DMS79 (cell line): Measurements from ENCODE around the gene FLNA.
"Not testable (repeated sequence)": the region's sequence is repeated elsewhere in the genome, so short reads cannot be mapped to it uniquely, and the experiment has no call there.

Source experiments
- DNase-seq: peaks from one replicate; lab custom pipeline; 2025; lab: John Stamatoyannopoulos, UW

The FLNA gene

DNA sequence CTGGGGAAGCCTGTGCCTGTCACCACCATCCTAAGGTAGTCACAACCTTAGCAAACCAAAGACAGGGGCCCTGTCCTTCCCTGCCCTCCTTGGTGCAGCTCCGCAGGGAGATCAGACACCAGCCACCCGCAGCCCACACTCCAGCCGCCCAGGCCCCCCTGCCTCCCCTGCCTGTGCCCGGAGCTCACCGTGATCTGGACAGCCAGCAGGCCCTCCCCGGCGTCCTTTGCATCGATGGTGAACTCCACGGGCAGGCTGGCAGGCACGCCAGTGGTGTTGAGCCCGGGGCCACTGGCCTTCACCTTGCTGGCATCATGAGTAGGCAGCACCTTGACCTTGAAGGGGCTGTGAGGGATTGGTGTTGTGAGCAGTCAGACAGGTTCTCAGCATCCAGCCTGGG lies 16.4 kb downstream of the FLNA start:
- DNase-seq, result no peak

DNA sequence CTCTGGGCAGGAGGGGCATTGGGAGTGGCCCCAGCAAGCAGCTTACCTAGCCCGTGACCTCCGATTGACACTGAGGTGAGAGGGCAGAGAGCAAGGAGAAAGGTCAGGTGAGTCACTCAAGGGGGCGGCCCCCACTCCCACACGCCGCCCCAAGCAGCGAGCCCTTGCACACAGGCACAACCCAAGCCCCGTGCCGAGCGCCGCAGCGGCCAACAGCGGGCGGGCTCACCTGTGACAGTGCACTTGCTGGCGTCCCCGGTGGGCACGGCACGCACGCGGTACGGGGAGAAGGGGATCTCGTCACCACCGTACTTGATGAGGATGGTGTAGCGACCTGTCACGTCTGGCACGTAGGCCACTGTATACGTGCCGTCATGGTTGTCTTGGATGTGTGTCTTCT lies 17.2 kb downstream of the FLNA start:
- DNase-seq, result no peak

DNA sequence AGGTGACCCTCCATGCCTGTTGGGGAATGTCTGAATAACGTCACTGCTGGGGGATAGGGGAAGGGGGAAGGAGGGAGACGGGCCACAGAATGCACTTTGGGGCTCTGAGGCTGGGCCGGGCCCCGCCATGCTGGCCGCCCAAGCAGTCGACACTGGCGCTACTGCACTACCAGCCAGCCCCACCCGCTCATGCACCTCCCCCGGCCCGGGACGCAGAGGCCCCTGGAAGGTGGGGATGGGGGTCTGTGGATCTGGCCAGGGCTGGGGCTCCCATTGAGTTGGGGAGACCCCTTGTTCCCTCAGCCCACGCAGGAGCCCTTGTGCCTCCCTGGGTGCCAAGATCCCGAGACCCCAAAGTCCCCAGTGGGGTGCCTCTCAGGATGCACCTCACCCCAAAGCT lies 17.8 kb downstream of the FLNA start:
- no peak for DNase-seq

DNA sequence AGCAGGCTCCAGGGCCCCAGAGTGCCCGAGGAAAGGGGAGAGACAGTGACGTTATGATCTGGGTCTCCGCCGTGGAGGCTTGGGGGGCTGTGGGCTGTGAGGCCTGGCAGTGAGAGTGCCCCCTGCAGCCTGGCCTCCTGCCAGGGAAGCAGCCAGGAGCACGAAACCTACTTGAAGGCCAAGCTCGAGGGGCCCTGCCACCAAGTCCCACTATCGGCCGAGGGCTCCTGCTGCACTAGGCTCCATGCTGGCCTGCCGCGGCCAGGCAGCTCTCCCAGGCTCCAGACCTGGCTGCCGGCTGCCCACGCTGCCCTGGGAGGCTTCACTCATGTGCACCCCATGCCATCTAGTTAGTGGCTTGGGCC lies 18.7 kb downstream of the FLNA start:
- no peak for DNase-seq

DNA sequence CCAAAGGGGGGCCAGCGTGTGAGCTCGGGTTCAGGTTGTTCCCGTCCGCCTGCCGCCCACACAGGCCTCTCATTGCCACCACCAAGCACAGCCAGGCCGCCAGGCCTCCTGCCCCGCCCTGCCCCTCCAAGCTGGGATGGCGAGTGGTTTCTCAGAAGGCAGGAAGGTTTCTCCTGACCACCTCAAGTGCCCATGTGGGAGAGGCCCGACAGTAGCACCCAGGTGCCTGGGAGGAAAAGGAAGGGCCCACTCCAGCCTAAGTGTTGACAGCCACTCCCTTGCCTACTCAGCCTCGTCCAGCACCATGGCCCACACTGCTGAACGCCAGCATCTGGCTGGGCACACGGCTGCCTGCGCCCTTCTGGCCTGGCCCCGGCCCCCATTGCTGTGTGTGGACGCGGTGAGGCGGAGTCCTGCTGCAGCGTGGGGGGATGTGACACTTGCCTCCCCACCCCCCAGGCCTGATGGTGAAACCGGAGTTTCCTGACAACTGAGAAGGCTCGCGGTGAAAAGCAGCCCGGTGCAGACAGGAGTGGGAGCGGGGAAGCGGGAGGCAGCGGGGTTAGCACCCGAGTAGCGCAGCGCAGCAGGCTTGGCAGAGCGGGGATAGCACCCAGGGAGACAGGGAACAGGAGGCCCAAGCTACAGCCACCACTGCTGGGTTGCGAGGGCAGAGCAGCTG lies 19.2 kb downstream of the FLNA start:
- no peak for DNase-seq

DNA sequence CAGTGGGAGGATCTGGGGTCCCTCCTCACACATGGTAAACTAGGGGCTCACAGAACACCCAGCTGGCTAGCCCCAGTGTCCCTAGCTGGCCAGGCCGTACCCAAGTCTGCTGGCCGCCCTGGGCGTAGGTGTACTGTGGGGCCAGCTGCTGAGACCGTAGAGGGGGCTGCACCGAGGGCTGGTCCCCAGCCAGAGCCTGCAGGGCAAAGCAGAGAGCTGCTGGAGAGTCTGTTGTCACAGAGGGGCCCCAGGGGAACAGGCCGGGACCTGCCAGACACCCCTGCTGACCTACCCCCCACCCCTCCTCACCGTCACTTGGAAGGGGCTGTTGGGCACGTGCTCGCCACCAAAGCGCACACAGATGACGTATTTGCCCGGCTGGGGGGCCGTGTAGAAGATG lies 19.9 kb downstream of the FLNA start:
- no peak for DNase-seq

DNA sequence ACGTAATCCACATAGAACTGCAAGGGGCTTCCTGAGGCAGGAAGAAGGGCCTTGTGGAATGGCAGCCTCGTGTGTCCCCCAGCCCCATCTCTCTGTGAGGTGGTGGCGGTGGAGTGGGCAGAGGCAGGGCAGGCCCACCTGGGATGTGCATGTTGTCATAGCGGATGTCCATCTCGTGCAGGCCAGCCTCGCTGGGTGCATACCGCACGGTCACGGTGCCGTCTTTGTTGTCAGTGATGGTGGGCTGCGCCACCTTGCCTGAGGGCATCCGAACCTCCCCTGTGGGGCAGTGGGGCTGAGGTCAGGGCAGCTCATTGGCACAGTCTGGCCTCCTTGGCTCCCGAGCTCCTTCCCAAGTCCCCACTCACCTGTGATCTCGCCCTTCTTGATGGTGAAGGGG lies 20.4 kb downstream of the FLNA start:
- DNase-seq, result no peak

DNA sequence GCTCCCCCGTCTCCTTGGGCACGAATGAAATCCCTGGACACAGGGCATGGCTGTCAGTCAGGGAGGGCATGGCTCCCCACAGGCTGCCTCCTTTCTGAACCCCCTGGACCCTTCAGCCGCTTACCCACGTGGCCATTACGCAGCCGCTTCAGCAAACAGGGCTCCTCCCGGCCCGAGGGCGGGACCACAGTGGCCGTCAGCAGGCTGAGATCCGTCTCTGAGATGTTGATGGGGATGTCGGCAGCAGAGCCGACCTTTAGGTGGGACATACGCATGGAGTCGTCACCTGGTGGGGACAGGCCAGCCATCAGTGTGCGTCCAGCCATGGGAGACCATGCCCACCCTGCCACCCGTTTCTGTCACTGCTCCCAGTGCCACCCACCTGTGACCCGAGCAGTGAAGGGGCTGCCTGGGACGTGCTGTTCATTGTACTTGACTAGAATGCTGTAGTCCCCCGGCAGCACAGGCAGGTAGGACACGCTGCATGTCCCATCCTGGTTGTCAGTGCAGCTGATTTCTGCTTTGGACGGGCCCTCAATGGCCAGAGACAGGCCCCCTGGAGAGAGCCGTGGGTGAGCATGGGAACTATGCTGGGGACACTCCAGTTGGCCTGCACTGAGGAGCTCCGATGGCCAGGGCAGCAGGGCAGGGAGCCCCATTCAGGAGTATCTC lies 21.1 kb downstream of the FLNA start:
- DNase-seq, result no peak

DNA sequence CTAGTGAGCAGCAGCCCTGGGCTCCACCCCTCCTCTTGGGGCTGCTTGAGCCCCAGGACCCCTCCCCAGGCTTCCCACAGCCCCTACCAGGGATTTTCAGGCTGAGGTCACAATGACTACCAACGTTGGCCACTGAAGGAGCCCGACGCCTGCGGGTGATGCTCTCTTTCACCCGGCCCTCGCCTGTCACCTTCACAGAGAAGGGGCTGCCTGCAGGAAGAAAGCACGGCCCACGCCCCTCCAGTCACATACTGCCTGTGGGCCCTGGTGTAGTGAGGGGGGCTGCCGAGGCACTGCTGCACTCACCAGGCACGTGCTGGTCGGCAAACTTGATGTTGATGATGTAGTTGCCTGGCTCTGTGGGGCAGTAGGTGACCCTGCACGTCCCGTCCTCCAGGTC lies 22.0 kb downstream of the FLNA start:
- DNase-seq, result no peak

DNA sequence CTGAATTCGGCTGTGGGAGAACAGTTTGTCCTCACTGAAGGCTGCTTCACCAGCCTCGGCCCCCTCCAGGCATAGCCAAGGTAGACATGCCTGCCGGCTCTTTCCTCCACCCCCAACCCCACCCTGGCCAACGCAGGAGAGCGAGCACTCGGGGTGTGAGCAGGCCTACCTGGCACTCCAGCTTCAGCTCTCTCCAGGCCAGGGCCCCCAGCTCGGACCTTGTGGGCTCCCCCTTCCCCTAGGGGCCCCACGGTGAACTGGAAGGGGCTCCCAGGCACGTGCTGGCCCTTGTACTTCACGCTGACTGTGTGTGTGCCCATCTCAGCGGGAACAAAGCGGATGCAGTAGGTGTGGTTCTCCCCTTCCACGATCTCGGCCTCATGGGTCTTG lies 22.4 kb downstream of the FLNA start:
- no peak for DNase-seq

DNA sequence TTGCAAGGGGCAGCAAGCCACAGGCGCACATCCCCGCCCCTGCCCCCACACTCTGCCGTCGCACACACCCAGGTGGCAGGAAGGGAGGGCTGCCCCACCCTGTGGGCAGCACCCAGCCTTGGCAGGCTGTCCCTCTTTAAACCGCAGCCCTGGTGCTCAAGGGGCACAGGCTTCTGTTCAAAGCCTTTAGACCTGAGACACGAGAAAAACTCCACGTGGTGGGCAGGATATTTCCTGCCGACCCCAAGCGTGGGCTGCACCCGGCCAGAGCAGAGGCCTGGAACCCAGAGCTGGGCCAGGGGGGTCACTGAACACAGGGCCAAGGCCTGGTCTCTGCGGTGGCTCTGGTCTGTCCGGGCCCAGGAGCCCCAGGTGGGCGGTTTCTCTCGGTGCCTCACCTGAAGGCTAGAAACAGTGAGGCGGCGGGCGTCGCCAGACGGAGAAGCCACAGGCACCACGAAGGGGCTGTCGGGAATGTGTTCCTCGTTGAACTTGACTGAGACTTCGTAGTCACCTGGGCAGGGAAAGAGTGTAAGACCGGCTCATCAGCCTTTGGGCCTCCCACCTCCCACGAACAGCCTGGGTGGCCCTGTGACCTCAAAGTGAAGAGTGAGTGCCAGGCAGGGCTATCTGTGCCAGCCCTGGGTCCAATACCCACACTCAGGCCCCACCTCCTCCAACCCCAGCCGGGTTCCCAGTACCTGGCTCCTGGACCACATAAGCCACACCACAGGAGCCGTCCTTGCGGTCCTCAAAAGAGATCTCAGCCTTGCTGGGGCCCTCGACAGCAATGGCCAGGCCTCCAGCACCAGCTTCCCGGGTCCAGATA lies 23.0 kb downstream of the FLNA start:
- DNase-seq, result no peak

DNA sequence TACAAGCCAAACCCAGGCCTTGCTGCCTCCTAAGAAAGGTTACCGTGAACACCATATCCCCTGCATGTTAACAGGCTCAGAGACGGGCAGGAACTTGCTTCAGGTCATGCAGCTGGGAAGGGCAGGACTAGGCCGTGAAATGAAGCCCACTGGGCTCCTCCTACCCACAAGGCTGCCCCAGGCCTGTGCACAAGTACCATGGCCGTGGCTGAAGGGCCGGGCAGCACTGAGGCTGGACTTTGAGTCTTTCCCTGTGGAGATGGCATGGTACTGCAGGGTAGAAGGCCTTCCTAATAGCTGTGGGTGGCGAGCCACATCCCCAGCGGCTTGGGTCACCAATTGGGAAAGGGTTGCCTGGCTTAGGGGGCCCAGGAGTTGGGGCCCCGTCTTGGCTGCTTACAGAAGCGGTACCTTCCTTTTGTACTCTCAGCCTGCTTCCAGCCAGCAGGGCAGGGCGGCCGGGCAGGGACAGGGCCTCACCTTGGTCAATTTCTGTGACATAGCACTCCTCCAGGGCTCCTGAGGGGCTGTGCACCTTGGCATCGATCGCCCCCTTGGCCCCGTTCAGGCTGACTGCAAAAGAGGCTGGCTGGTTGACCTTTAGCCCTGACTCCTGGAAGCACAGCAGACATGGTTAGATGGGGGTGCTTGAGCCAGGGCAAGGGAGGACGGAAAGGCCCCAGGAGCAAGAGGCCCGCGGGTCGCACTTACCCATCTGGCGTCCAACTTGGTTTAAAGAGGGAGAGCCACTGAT lies 23.8 kb downstream of the FLNA start:
- DNase-seq, result no peak

DNA sequence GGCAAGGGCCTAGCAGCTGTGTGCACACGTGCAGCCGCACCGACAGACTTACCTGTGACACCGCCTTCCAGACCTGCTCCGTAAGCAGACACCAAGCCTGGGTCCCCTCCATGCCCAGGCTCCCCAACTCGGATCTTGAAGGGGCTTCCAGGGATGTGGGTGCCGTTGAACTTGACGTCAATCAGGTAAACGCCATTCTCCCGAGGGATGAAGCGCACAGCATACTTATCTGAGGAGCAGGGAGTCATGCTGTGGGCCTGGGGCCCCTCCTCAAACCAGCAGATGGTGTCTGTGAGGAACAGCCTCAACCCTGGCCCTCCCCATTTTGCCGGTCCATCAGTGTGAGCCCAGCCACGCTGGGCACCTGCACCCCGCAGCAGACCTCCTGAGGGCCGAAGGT lies 24.5 kb downstream of the FLNA start:
- no peak for DNase-seq

DNA sequence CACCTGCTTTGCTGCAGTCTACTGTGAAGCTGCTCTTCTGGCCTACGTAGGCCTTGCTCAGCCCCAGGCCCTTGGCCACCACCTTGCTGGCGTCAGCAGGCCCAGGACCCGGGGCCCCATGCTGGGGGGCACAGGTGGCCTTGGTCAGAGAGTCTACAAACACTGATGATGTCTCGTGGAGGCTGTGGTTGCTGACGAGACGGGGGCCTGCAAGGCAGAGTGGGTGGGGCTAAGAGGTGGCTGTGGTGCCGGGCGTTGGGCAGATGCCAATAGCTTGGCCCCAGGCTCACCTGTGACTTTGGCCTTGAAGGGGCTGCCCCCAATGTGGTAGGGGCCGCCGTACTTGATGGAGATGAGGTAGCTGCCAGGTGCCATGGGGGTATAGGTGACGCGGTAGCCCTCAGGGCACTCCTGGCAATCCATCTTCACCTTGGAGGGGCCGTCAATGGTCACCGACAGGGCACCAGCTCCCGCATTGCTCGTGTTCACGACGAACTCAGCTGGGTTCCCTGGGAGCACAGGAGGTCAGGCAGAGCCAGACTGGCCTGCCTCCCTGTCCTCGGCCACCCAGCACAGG lies 25.0 kb downstream of the FLNA start:
- DNase-seq, result no peak

DNA sequence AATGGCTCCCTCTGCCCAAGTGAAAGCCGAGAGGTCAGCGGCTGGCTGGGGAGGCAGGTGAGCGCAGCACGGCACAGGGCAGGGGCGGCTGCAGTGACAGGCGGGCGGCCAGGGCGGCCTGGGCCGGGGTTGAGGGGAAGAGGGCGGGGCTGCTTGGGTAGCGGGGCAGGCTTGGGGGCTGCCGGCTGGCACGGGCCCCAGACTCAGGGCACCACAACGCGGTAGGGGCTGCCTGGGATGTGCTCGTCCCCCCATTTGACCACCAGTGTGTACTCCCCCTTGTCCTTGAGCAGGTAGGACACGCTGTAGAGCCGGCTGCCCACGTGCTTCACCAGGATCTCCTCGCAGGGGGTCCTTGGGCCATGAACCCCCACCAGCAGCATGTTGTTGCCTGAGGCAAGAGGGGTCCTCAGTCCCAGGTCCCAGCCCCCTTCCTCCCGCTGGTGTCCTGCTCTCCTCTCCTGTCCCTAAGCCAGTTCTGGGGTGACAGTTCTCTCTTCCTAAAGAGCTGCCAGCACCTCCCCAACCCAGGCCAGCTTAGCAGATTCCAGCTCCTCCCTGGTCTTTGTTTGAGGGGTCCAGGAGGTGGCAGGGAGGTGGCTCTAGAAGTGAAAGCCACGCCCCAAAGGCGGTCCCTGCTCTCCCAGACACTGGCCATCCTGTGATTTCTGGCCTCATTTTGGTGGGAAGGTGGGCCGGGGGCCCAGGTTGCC lies 25.6 kb downstream of the FLNA start:
- no peak for DNase-seq

DNA sequence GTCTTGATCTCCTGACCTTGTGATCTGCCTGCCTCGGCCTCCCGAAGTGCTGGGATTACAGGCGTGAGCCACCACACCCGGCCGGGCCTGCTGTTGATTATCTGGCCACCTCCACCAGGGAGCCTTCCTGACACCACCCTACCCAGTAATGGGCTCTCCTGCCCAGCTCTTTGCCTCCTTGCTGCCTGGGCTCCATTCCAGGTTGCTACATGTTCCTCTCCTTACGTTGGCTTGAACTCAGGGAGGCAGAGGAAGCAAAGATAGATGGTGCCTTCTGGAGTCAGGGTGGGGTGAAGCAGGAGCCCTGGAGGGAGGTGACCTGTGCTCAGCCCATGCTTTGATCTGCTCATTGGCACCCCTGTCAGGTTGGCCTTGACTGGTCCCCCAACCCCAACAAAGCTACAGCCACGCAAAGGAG lies 26.3 kb downstream of the FLNA start:
- DNase-seq, result no peak

DNA sequence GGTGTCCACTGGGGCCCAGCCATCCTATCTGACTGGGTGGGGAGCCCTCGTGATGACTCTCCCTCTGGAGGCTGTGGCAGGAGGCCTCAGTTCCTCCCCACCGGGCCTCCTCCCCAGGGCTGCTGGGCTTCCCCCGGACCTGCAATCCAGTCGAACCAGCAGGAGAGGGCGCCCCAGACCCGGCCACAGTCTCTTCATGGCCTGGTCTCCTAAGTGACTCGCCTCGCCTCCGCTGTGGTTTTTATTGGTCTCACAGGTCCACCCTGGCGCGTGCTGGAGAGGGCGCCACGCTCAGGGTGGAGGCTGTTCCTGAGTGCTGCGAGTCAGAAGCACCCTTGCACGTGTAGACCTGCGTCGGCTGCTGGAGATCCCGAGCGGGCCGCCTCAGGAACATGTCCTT lies 30.8 kb downstream of the FLNA start:
- DNase-seq, result not testable (repeated sequence)

DNA sequence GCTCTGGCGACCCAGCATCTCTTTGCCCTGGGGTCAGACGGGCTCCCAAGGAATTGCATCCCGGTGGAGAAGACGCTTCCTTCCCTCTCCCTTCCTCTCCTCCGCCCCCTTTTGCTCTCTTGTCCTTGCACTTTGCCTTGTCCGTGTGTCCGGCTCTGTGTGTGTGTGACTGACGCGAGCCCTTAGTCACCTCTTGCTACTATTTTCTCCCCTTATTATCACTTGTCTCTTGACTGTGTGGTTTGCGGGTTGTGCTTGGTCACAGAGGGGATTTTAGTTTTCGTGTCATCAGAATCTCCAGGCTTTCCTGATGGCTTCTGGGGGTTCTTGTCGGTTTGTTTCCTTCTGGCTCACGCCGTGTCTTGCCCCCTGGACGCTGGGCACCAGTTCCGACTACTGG lies 31.4 kb downstream of the FLNA start:
- not testable (repeated sequence) for DNase-seq

DNA sequence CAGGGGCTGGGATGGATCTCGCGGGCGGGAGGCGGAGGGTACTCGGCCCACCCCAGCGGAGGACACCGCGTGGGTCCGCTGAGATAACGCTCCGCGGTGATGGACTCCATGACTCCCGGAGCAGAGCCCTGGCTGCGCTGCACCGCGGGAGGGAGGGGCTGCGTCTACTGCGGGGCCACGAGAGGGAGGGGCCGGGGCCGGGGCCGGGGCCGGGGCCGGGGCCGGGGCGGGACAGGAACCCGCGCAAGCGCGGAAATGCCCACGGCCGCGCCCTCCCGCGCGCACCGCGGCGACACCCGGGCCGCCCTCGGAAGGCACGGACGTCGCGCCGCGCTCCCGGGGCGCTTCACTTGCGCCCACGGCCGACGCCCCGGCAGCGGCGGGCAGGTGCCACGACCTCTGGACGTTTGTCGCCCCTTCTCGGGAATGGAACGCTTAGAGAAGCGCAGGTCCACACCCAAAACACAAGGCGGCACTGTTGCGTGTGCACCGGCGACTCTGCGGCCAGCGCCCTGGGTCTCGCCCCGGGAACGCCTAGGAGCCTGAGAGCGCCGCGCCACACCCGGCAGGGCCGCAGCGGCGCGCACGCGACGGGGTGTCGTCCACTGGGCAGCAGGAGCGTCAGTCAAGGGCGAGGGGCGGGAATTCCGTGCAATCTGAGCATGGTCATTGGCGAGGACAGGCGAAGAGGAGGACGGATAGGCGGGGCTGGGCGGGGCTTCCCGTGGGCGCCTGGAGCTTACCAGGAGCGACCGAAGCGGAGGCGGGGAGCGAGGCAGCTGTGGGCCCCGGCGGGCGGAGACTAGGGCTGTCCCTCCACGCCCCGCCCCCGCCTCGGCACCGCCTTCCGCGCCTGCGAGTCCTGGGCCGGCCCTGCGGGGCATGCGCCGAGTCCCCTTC lies 32.8 kb downstream of the FLNA start:
- not testable (repeated sequence) for DNase-seq

DNA sequence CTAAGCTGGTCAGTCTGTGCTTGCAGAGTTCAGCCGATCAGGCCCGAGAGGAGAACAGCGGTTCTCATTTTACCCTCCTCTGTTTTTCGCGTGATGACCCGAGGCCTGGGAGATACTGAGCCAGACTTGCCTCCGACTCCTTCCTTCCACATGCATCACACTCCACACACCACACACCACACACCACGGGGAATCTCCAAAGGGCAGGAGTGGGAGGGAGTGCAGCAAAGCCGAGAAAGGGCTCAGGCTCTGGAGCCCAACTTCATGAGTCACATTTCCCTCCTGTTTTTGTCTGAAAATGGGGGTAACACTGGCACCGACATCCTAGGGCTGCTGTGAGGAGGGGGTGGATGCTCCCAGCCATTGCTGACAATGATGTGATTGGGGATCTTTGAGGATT lies 39.9 kb downstream of the FLNA start:
- no peak for DNase-seq
